Prostate gland (tissue), 2 donors: ENCODE data around the gene FTCDNL1.

Experiments used
- POLR2A ChIP-seq: fragments of 450-650 bp; IDR thresholded peaks from one replicate; pipeline ENCODE4 v1.6.1; 2016; ENCODE audit warnings: antibody characterized with exemption, mild to moderate bottlenecking
- POLR2AphosphoS5 ChIP-seq: sonication (generic); formaldehyde crosslinking; IDR thresholded peaks from one replicate; pipeline ENCODE4 v1.6.1; 2017; ENCODE audit warnings: antibody characterized with exemption
- TF ChIP-seq, protein P1 (sequence below), 4 experiments: fragments of 200-600 bp in 2 of 4; fragments of 450-650 bp in 2 of 4; sonication (generic) in 2 of 4; IDR thresholded peaks; 1 replicate in 3 of 4; 2 replicates in 1 of 4; pipeline ENCODE4 v1.5.1; 2016 to 2019; ENCODE audit warnings: antibody characterized with exemption in 4 of 4, mild to moderate bottlenecking in 2 of 4, moderate library complexity in 2 of 4

GRCh38 chr2:199838399-199838798 lies 12.6 kb downstream of the FTCDNL1 start:
- TF ChIP-seq, protein P1, sequence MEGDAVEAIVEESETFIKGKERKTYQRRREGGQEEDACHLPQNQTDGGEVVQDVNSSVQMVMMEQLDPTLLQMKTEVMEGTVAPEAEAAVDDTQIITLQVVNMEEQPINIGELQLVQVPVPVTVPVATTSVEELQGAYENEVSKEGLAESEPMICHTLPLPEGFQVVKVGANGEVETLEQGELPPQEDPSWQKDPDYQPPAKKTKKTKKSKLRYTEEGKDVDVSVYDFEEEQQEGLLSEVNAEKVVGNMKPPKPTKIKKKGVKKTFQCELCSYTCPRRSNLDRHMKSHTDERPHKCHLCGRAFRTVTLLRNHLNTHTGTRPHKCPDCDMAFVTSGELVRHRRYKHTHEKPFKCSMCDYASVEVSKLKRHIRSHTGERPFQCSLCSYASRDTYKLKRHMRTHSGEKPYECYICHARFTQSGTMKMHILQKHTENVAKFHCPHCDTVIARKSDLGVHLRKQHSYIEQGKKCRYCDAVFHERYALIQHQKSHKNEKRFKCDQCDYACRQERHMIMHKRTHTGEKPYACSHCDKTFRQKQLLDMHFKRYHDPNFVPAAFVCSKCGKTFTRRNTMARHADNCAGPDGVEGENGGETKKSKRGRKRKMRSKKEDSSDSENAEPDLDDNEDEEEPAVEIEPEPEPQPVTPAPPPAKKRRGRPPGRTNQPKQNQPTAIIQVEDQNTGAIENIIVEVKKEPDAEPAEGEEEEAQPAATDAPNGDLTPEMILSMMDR (IDR thresholded peaks at IDR 0.05) = no peak
- TF ChIP-seq POLR2A = no peak
- no peak for TF ChIP-seq POLR2AphosphoS5
